Stimulated activated CD8-positive, alpha-beta memory T cell treated with anti-CD3 and anti-CD28 coated beads, Interleukin-4, amount 100 ng/mL, for 24 hours (primary cell): ENCODE data around the gene CHAD.
A peak's percentile ranks its signal among the peaks of the same experiment; 100 is the strongest.
"Not testable (repeated sequence)": the region's sequence is repeated elsewhere in the genome, so short reads cannot be mapped to it uniquely, and the experiment has no call there.

Source experiments
- DNase-seq: peaks from one replicate; pipeline ENCODE4 v3.0.0-alpha.2; 2020; ENCODE audit warnings: low read depth

CHAD gene

GRCh38 chr17:50426814-50427787, 41.6 kb downstream of the CHAD start:
- DNase-seq: no peak

GRCh38 chr17:50426472-50426782, 42.3 kb downstream of the CHAD start:
- no peak for DNase-seq

GRCh38 chr17:50425682-50426471, 42.8 kb downstream of the CHAD start, which contains the start of gene ACSF2:
Gene ACSF2, plus strand, starts transcription at chr17:50426218. Its CDS starts 44 bp downstream, at chr17:50426262.
- peak; percentile 62 for DNase-seq

GRCh38 chr17:50424996-50425681, 43.5 kb downstream of the CHAD start:
- DNase-seq: no peak

GRCh38 chr17:50424246-50424995, 44.3 kb downstream of the CHAD start:
- no peak for DNase-seq

- DNase-seq: no peak
Observed at GRCh38 chr17:50423553-50424159, 45.0 kb downstream of the CHAD start.

- no peak for DNase-seq
Observed at GRCh38 chr17:50422738-50423137, 45.9 kb downstream of the CHAD start.

- DNase-seq: no peak
Observed at GRCh38 chr17:50421308-50422051, 47.2 kb downstream of the CHAD start.

GRCh38 chr17:50420419-50421112, 48.1 kb downstream of the CHAD start:
- no peak for DNase-seq

GRCh38 chr17:50419577-50419976, 49.1 kb downstream of the CHAD start:
- not testable (repeated sequence) for DNase-seq

- no peak for DNase-seq
Observed at GRCh38 chr17:50414808-50415207, 53.9 kb downstream of the CHAD start.
